Measurements from ENCODE around the gene STXBP6. TPM values are rescaled to one million over a fixed set of nuclear protein-coding genes. Genes with fewer than 3 reads are reported as not detected.

The STXBP6 gene
- total and polyA plus RNA-seq, 12 donors, result 12.2 to 49.0 (median 24.4) TPM

GRCh38 chr14:24846261-24846660 is 203.7 kb downstream of the STXBP6 start:
- WGBS, 2 donors, result 52 to 66% methylated on average over 3 of the region's 3 CpGs
- Histone ChIP-seq H3K4me3 (no peak overlapping the region), H3K27me3 (no peaks in the 10 kb centered on the region)

GRCh38 chr14:24845851-24846250 is 204.1 kb downstream of the STXBP6 start:
- intact Hi-C loops (cut with DNase I), result no loop called here
- 78 to 86% methylated on average over 2 of the region's 2 CpGs for WGBS, 2 donors
- no peak overlapping the region for H3K4me3 ChIP-seq
- no peak for DNase-seq
- no peak for TF ChIP-seq CTCF (IDR thresholded peaks at IDR 0.05)
- H3K27ac ChIP-seq, result no peak overlapping the region
- H3K27me3 ChIP-seq, result no peaks in the 10 kb centered on the region
- ATAC-seq, result no peak
- H3K9me3 ChIP-seq, result no peaks in the 10 kb centered on the region
- peaks cover 0 to 33% (median 8%) of the 10 kb centered on the region in 9 donors for H3K4me1 ChIP-seq
- no peaks in the 10 kb centered on the region for H3K36me3 ChIP-seq

More at GRCh38 chr14:24846261-24846660, 203.7 kb downstream of the STXBP6 start:
- Histone ChIP-seq H3K4me1 (peaks cover 0 to 33% (median 8%) of the 10 kb centered on the region in 9 donors), H3K27ac (no peak overlapping the region), H3K9me3 (no peaks in the 10 kb centered on the region), H3K36me3 (peaks cover 0 to 4% (median 0%) of the 10 kb centered on the region in 9 donors)
- ATAC-seq (no peak), DNase-seq (no peak)
- no peak for TF ChIP-seq CTCF (IDR thresholded peaks at IDR 0.05)
- intact Hi-C loops (cut with DNase I), result no loop called here

- H3K9me3 ChIP-seq, result no peaks in the 10 kb centered on the region
- H3K27ac ChIP-seq, result no peak overlapping the region
- intact Hi-C loops (cut with DNase I), result no loop called here
- H3K4me3 ChIP-seq, result no peak overlapping the region
- no peak for TF ChIP-seq CTCF (IDR thresholded peaks at IDR 0.05)
- no peaks in the 10 kb centered on the region for H3K36me3 ChIP-seq
- ATAC-seq (no peak), DNase-seq (no peak)
- peaks cover 0 to 37% (median 16%) of the 10 kb centered on the region in 9 donors for H3K4me1 ChIP-seq
- WGBS, 2 donors, result 98% methylated on average over 5 of the region's 5 CpGs
- no peaks in the 10 kb centered on the region for H3K27me3 ChIP-seq
Observed at GRCh38 chr14:24844011-24844410, 205.9 kb downstream of the STXBP6 start.

- peaks cover under 1 to 37% (median 21%) of the 10 kb centered on the region in 9 donors for H3K4me1 ChIP-seq
- no peaks in the 10 kb centered on the region for H3K9me3 ChIP-seq
- intact Hi-C loops (cut with DNase I), result loop anchor here in 1 of 10 donors (1.0 kb wide), 1 partner anchor 47 kb away; no protein-coding TSS in a partner anchor
- TF ChIP-seq CTCF (IDR thresholded peaks at IDR 0.05), result no peak
- H3K27ac ChIP-seq, result no peak overlapping the region
- no peak overlapping the region for H3K4me3 ChIP-seq
- no peaks in the 10 kb centered on the region for H3K36me3 ChIP-seq
- ATAC-seq (peak in 1 of 8 donors; percentile 40), DNase-seq (no peak)
- 74 to 77% methylated on average over 2 of the region's 2 CpGs for WGBS, 2 donors
- H3K27me3 ChIP-seq, result no peaks in the 10 kb centered on the region
Observed at GRCh38 chr14:24843494-24843893, 206.5 kb downstream of the STXBP6 start.
